Mesodermal cell (in vitro differentiated cells): ENCODE measurements around the gene BMP15. TPM values are rescaled to one million over a fixed set of nuclear protein-coding genes. Genes with fewer than 3 reads are reported as not detected.

ENCODE experiments used
- H3K27ac ChIP-seq: 2 replicates; pipeline ENCODE4 v1.7.0; 2013; ENCODE audit warnings: mild to moderate bottlenecking, low read depth, low read length, moderate library complexity; ENCODE audit not compliant: severe bottlenecking
- H3K36me3 ChIP-seq: 2 replicates; pipeline ENCODE4 v1.7.1; 2013; ENCODE audit warnings: mild to moderate bottlenecking, low read length, moderate library complexity; ENCODE audit not compliant: control insufficient read depth, insufficient read depth
- H3K4me1 ChIP-seq: one replicate; pipeline ENCODE4 v1.7.1; 2013; ENCODE audit warnings: mild to moderate bottlenecking, low read length; ENCODE audit not compliant: insufficient read depth, control insufficient read depth, poor library complexity, severe bottlenecking
- H3K4me3 ChIP-seq: 2 replicates; pipeline ENCODE4 v1.7.0; 2013; ENCODE audit warnings: low read length, control low read depth, mild to moderate bottlenecking; ENCODE audit not compliant: insufficient read depth, poor library complexity, severe bottlenecking; ENCODE audit errors: extremely low read depth
- H3K9me3 ChIP-seq: 2 replicates; pipeline ENCODE4 v1.7.1; 2013; ENCODE audit warnings: mild to moderate bottlenecking, low read length, moderate library complexity; ENCODE audit not compliant: control insufficient read depth
- WGBS, 2 experiments: methylation state at CpG; one replicate each; pipeline ENCODE4 v1.1.5; 2013; ENCODE audit warnings: missing lambda C conversion rate in 2 of 2; ENCODE audit not compliant: insufficient coverage in 2 of 2; 5-methylcytosine and 5-hydroxymethylcytosine counted together
- polyA plus RNA-seq, 2 experiments: library from polyadenylated mRNA; stranded (reverse); fragments of 50-300 nt; gene quantifications; one replicate each; pipeline ENCODE4 v1.2.3, GENCODE V29; 2013

Gene BMP15
- not detected for polyA plus RNA-seq (2013, experiment 1 of 2)
- polyA plus RNA-seq (2013, experiment 2 of 2), result not detected

DNA sequence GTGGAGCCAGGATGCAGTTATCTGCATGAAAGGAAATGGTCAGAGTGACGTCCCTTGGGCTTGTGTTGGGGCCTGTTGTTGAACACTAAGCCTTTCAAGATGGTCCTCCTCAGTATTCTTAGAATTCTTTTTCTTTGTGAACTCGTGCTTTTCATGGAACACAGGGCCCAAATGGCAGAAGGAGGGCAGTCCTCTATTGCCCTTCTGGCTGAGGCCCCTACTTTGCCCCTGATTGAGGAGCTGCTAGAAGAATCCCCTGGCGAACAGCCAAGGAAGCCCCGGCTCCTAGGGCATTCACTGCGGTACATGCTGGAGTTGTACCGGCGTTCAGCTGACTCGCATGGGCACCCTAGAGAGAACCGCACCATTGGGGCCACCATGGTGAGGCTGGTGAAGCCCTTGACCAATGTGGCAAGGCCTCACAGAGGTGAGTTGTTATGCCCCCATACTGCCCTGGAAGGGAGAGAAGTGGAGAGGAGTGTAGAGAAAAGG, at the start of gene BMP15:
Gene BMP15, plus strand, starts transcription at position 51 of the 492 bp plus-strand sequence. Its CDS starts 49 bp downstream, at position 100.
- Histone ChIP-seq H3K36me3 (no peaks in the 10 kb centered on the region), H3K4me1 (no peaks in the 10 kb centered on the region), H3K4me3 (no peak within 1 kb of the TSS), H3K9me3 (no peaks in the 10 kb centered on the region), H3K27ac (no peak within 1 kb of the TSS)
- 93% methylated on average over 3 to 7 of the region's 9 CpGs for WGBS, 2 experiments

DNA sequence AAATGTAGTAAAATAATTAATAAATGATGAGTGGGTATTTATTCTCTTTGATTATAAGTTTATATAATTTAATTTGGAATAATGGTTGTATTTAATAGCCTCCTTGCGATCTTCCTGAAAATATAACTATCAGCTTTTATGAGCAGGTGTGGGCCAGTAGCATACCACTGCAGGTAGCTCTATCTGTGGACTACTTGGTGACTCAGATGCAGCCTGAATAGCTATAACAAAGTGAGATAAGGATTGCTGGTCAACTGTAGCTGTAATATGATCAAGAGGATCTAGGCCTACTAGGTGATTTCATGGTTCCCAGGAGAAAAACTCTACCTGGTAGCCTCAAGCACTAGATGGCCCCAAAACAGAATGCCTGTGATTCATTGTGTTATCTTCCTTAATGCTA, 47.1 kb upstream of the BMP15 start:
- no peaks in the 10 kb centered on the region for H3K4me1 ChIP-seq
- no peaks in the 10 kb centered on the region for H3K36me3 ChIP-seq
- H3K27ac ChIP-seq, result no peak overlapping the region
- H3K9me3 ChIP-seq, result no peaks in the 10 kb centered on the region
- no CpG with 5 or more reads among the region's 1 CpG for WGBS, 2 experiments
- no peak overlapping the region for H3K4me3 ChIP-seq

DNA sequence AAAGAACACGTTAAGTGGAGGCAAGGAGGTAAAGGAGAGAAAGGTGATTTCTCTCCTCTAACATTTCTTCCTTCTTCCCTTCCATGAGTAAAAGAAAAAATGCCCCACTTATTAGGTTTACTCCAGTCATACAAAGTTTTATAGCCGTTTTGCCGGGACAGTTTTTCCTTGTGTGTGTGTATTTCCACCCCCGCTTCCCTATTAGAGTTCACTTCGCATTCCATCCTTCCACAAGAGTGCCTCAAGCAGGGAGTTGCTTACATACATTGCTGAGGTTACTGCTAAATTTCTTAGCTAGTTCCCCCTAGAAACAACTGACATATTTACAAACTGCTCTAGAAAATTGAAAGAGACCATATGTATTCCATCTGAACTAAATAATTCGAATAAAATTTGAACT, 45.2 kb upstream of the BMP15 start:
- Histone ChIP-seq H3K4me3 (no peak overlapping the region), H3K27ac (no peak overlapping the region), H3K36me3 (no peaks in the 10 kb centered on the region), H3K4me1 (no peaks in the 10 kb centered on the region), H3K9me3 (no peaks in the 10 kb centered on the region)
- no CpG with 5 or more reads among the region's 6 CpGs for WGBS, 2 experiments

DNA sequence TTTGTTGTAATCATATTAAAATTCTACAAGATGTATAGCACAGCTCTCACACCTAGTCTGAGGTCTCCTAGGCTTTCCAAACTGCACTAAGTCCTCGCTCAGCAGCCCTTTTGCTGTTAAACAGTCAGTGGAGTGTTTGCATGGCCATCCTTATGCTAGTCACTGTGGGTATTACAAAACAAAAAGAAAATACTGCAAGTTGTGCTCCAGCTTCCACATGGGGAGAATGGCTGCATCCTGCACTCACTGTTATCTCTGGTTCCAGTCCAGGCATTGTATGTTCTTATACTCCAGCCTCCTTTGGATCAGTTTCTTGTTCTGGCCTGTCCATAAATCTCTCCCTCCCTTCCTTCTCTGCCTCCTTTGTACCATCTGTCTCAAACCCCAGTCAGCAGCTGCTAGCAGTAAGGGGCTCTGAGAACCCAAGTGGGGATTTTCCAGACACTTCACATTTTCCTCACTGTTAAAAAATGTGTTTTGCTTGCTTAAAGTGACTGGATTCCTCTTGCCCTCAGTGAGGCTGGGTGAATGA, 38.5 kb upstream of the BMP15 start:
- WGBS, 2 experiments, result no CpG with 5 or more reads among the region's 1 CpG
- H3K36me3 ChIP-seq, result no peaks in the 10 kb centered on the region
- H3K27ac ChIP-seq, result no peak overlapping the region
- no peaks in the 10 kb centered on the region for H3K9me3 ChIP-seq
- H3K4me1 ChIP-seq, result no peaks in the 10 kb centered on the region
- H3K4me3 ChIP-seq, result no peak overlapping the region

DNA sequence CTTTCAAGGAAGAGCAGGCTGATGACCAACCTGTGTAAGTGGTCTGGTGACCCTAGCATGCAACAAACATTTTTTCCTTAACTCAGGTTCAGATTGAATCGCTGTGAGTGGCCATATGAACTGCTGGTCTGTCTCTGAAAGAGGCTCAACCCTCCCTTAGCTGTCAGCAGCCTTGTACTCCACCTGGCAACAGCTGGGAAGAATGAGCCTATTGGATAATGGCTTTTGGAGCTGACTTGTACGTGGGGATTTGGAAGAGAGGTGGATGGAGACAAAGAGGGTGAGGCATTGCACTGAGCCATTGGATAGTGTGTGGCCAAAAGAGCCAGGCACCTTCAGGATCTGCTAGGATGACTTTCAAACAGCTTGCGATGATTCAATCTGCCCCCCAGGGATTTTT, 35.7 kb upstream of the BMP15 start:
- no peak overlapping the region for H3K4me3 ChIP-seq
- H3K36me3 ChIP-seq, result no peaks in the 10 kb centered on the region
- no peaks in the 10 kb centered on the region for H3K9me3 ChIP-seq
- no peaks in the 10 kb centered on the region for H3K4me1 ChIP-seq
- no peak overlapping the region for H3K27ac ChIP-seq
- WGBS, 2 experiments, result 89% methylated on average over 1 of the region's 3 CpGs; no CpG with 5 or more reads in 1 of the 2 experiments

DNA sequence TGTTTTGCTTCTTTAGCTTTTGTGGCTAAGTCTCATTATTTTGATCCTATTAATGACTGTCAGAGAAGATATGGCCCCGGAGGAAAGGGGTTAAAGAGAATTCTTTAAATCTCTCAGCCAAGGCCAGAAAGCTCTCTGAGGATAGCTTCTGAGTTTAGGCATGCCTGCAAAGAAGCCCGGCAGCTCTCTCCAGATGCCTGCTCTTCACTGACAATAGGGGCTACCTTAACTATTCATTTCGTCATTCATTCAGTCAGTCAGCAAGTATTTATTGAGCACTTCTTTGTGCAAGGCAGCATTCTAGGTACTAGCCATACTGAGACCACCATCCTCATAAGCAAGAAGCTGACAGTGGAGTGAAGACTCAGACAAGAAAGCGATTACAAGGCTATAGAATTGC, 34.0 kb upstream of the BMP15 start:
- no peaks in the 10 kb centered on the region for H3K9me3 ChIP-seq
- H3K36me3 ChIP-seq, result no peaks in the 10 kb centered on the region
- WGBS, 2 experiments, result 60 to 80% methylated on average over 1 of the region's 4 CpGs
- H3K4me1 ChIP-seq, result no peaks in the 10 kb centered on the region
- no peak overlapping the region for H3K27ac ChIP-seq
- no peak overlapping the region for H3K4me3 ChIP-seq

DNA sequence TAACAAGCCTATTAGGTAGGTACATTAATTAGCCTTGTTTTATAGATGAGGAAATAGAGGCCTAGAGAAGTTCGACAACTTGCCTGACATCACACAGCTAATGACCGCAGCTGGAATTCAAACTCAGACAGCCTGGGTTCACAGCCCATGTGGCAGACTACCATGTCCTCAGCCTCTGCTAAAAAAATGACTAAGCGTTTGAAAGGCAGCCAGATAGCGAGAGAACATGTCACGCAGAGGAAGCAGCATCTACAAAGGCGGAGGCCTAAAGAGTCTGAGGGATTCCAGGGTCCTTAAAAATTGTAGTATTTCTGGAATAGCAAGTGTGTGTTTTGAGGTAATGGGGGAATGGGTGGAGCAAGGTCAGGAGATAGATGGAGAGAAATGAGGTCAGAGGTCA, 33.2 kb upstream of the BMP15 start:
- Histone ChIP-seq H3K4me3 (no peak overlapping the region), H3K36me3 (no peaks in the 10 kb centered on the region), H3K27ac (no peak overlapping the region), H3K9me3 (no peaks in the 10 kb centered on the region), H3K4me1 (no peaks in the 10 kb centered on the region)
- WGBS, 2 experiments, result 91 to 100% methylated on average over 3 to 5 of the region's 6 CpGs

DNA sequence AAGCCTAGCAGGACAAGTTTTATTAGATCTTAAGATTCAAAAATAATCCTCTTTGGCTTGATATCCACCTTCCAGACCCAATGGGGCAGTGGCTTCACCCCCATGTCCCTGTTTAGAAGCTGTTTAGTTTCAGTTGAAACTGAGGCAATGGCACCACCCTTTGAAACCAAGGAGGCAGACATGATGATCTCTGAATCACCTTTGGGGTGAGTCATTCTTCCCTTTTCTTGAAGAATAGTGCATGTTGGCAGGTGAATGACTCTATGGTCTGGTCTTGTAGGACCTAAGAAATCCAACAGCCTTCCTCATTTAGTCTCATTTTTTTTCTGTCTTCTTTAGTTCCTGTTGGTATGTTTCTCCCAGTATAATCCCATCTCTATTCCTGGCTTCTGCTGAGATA, 29.5 kb upstream of the BMP15 start:
- Histone ChIP-seq H3K27ac (no peak overlapping the region), H3K9me3 (no peaks in the 10 kb centered on the region), H3K36me3 (no peaks in the 10 kb centered on the region), H3K4me3 (no peak overlapping the region), H3K4me1 (no peaks in the 10 kb centered on the region)

DNA sequence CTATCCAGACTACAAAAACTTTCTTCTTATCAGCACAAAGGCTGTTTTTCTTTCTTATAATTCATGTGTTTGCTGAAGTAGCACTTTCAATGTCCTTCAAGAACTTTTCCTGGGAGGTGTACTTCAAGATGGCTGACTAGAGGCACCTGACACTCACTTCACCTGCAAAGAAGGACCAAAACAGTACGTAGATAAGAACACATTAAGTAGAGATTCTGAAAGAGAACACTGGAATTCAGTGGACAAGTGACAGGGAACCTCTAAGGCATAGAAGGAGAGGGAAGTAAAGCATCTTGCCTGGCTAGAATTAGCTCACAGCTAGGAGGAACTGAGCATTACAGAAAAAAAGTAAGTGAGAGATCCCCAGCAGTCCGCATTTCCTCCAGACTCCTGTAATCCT, 21.7 kb upstream of the BMP15 start:
- H3K4me1 ChIP-seq, result no peaks in the 10 kb centered on the region
- 80 to 83% methylated on average over 1 to 2 of the region's 2 CpGs for WGBS, 2 experiments
- H3K36me3 ChIP-seq, result no peaks in the 10 kb centered on the region
- H3K4me3 ChIP-seq, result no peak overlapping the region
- no peaks in the 10 kb centered on the region for H3K9me3 ChIP-seq
- H3K27ac ChIP-seq, result no peak overlapping the region

DNA sequence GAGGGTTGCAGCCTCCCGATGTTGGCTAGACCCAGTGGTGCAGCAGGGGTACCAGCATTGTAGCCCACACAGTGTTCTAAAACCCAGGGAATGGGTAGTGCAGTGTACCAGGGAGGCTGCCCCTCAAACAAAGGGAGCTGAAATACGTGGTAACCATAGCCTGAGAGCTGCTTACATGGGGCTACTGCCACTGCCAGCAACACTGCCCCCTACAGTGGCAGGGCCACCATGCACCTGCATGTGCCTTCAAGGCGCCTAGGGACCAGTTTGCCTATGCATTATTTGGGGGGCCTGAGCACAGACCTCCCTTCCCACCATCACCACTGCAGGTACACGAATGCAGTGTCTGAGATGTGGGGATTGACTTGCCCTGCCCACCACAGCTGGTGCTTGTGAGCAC, 21.0 kb upstream of the BMP15 start:
- no peaks in the 10 kb centered on the region for H3K4me1 ChIP-seq
- no peak overlapping the region for H3K4me3 ChIP-seq
- 67 to 71% methylated on average over 1 of the region's 4 CpGs for WGBS, 2 experiments
- H3K27ac ChIP-seq, result no peak overlapping the region
- no peaks in the 10 kb centered on the region for H3K9me3 ChIP-seq
- H3K36me3 ChIP-seq, result no peaks in the 10 kb centered on the region

DNA sequence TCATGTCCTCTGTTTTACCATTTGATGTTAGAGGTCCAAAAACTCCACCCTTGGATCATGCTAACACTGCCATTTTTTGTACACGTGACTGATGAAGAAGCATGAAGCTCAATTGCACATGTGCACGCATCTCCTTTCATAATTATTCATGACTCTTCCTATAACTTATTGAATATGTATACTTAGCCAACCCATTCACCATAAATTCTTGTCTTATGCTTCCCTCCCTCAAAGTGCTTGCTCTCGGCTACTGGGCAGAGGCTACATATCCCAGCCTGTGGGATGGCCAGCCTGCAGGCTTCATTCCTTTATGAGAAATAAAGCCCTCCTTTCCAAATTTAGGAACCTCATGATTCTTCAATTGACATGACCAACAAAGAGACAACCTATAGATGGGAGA, 17.5 kb upstream of the BMP15 start:
- H3K4me1 ChIP-seq, result no peaks in the 10 kb centered on the region
- WGBS, 2 experiments, result 100% methylated on average over 1 of the region's 3 CpGs; no CpG with 5 or more reads in 1 of the 2 experiments
- H3K4me3 ChIP-seq, result no peak overlapping the region
- no peaks in the 10 kb centered on the region for H3K9me3 ChIP-seq
- H3K27ac ChIP-seq, result no peak overlapping the region
- H3K36me3 ChIP-seq, result no peaks in the 10 kb centered on the region
